ENCODE data around the gene TEDC1.
A peak's percentile ranks its signal among the peaks of the same experiment; 100 is the strongest.

Gene TEDC1

DNA sequence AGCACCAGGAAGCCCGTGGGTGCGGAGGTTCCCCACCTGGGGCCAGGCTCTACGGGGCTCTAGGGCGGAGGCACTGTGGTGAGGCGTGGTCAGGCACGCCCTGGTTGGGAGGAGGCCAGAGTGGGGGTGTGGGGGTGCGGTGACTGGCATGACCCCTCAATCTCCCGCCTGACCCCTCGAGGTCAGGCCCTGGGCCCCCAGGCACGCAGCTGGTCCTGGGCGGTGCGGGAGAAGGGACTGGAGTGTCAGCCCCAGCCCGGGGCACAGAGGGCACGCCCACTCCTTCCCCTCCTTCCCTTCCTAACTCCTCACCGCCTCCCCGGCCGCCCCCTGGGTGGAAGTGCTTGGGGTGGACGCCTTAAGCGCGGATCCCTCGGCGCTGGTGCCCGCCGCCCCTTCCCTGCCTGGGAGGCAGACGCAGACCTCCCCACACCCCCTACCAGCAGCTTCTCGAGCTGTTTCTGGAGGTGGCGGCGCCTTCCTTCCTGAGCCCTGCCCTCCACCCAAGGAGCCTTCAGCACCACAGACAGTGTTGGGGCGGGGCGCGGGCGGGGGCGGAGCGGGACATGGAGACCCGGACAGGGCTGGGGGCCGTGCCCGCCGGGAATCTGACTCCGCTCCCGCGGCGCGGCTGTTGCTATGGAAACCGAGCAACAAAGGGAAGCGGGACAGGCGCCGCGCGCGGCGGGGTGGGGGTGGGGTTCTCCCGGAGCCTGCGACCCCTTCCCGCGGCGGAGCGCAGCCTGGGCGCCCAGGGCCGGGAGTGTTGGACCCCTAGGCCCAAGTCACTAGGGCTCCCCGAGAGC lies 17.2 kb upstream of the TEDC1 start (continued):
- no peak for TF ChIP-seq ZNF248 (tag by site-specific recombination; IDR thresholded peaks at IDR 0.05)
- TF ChIP-seq ZNF510 (tag by site-specific recombination; IDR thresholded peaks at IDR 0.05; ENCODE audit: insufficient replicate concordance): no peak
- TF ChIP-seq ZSCAN18 (tag by site-specific recombination; IDR thresholded peaks at IDR 0.05): no peak
- no peak for TF ChIP-seq ZNF707 (tag by site-specific recombination; IDR thresholded peaks at IDR 0.05)
- no peak for TF ChIP-seq ZNF433 (tag by site-specific recombination; IDR thresholded peaks at IDR 0.05; ENCODE audit: low read depth)
- TF ChIP-seq ZNF10 (tag by site-specific recombination; IDR thresholded peaks at IDR 0.05): no peak
- TF ChIP-seq KLF9 (tag by site-specific recombination; IDR thresholded peaks at IDR 0.05; ENCODE audit: low read depth): peak; percentile 98
- TF ChIP-seq OVOL3 (tag by site-specific recombination; IDR thresholded peaks at IDR 0.05): no peak
- no peak for TF ChIP-seq ZNF571 (tag by site-specific recombination; IDR thresholded peaks at IDR 0.05)
- TF ChIP-seq BCL11B (tag by site-specific recombination; IDR thresholded peaks at IDR 0.05; ENCODE audit: low read depth): peak; percentile 64
- TF ChIP-seq RBAK (tag by site-specific recombination; IDR thresholded peaks at IDR 0.05): no peak
- TF ChIP-seq ZNF658 (tag by site-specific recombination; IDR thresholded peaks at IDR 0.05): no peak
- TF ChIP-seq ZSCAN23 (tag by site-specific recombination; IDR thresholded peaks at IDR 0.05): no peak
- no peak for TF ChIP-seq ZSCAN4 (tag by site-specific recombination; IDR thresholded peaks at IDR 0.05)
- TF ChIP-seq ZNF629 (tag by site-specific recombination; IDR thresholded peaks at IDR 0.05): no peak
- peak; percentile 53 for TF ChIP-seq ZEB2 (tag by site-specific recombination; IDR thresholded peaks at IDR 0.05)
- TF ChIP-seq REPIN1 (tag by site-specific recombination; IDR thresholded peaks at IDR 0.05; ENCODE audit: low read depth): no peak
- no peak for TF ChIP-seq ZNF792 (tag by site-specific recombination; IDR thresholded peaks at IDR 0.05)
- peak; percentile 72 for TF ChIP-seq ZBTB26 (tag by site-specific recombination; optimal IDR thresholded peaks at IDR 0.05)
- TF ChIP-seq ZNF530 (tag by site-specific recombination; IDR thresholded peaks at IDR 0.05; ENCODE audit: low read depth): no peak
- TF ChIP-seq MYNN (tag by site-specific recombination; IDR thresholded peaks at IDR 0.05; ENCODE audit: borderline replicate concordance): peak; percentile 61; the same call in 1 of the 2 replicates
- TF ChIP-seq ZFP41 (tag by site-specific recombination; IDR thresholded peaks at IDR 0.05; ENCODE audit: borderline replicate concordance): no peak
- TF ChIP-seq ZNF391 (tag by site-specific recombination; IDR thresholded peaks at IDR 0.05; ENCODE audit: borderline replicate concordance, low read depth): no peak
- 0 out of 2 replicates have a peak, but pooled peaks have one; percentile 55 for TF ChIP-seq ZBTB17 (tag by site-specific recombination; IDR thresholded peaks at IDR 0.05)
- TF ChIP-seq ZNF48 (tag by site-specific recombination; IDR thresholded peaks at IDR 0.05): no peak
- TF ChIP-seq SP7 (tag by site-specific recombination; IDR thresholded peaks at IDR 0.05): peak; percentile 84
- TF ChIP-seq ZNF324 (tag by site-specific recombination; IDR thresholded peaks at IDR 0.05): no peak
- TF ChIP-seq ZNF350 (tag by site-specific recombination; IDR thresholded peaks at IDR 0.05): no peak
- TF ChIP-seq PRDM1 (tag by site-specific recombination; IDR thresholded peaks at IDR 0.05): no peak
- TF ChIP-seq ZBTB21 (tag by site-specific recombination; IDR thresholded peaks at IDR 0.05): no peak
- no peak for TF ChIP-seq ZNF776 (tag by site-specific recombination; IDR thresholded peaks at IDR 0.05; ENCODE audit: borderline replicate concordance)
- no peak for TF ChIP-seq ZNF664 (tag by site-specific recombination; IDR thresholded peaks at IDR 0.05)
- TF ChIP-seq ZNF221 (tag by site-specific recombination; IDR thresholded peaks at IDR 0.05; ENCODE audit: borderline replicate concordance): no peak
- TF ChIP-seq ZNF302 (tag by site-specific recombination; IDR thresholded peaks at IDR 0.05; ENCODE audit: low read depth): no peak
- TF ChIP-seq ZNF514 (tag by site-specific recombination; IDR thresholded peaks at IDR 0.05): no peak
- no peak for TF ChIP-seq ZNF362 (tag by site-specific recombination; IDR thresholded peaks at IDR 0.05)
- TF ChIP-seq ZNF548 (tag by site-specific recombination; IDR thresholded peaks at IDR 0.05): no peak
